ENCODE measurements around the gene SH2B3.

SH2B3 gene

DNA sequence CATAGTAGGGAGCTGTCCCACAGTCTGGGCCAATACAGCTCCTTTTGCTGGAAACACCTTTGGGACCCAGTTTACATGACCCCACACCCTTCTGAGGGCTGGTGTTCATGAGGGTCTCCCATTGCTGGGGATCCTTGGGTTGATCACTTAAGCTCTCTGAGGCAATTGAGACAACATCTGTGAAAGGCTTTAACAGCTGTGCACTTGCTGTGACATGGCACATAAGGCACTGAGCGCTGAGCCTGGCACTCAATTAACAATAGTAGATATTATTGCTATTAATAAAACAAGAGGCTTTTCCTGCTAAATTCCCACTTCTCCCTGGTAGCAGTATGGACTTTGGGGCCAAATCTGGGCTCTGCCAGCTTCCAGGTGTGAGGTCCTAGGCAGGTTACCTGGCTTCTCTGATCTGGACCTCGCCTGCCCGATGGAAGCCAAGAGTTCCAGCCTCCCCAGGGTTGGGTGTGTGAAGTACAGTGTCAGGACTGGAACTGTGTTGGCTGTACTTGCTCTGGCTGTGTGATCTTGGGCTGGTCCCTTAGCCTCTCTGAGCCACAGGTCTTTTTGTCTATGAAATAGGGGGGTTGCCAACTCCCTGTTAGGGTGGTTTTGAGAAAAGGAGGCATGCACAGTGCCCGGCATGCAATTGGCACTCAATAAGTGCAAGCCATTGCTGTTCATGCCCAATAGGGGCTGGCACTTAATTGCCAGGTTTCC, 3.1 kb downstream of the SH2B3 start:
- no peak for DNase-seq

DNA sequence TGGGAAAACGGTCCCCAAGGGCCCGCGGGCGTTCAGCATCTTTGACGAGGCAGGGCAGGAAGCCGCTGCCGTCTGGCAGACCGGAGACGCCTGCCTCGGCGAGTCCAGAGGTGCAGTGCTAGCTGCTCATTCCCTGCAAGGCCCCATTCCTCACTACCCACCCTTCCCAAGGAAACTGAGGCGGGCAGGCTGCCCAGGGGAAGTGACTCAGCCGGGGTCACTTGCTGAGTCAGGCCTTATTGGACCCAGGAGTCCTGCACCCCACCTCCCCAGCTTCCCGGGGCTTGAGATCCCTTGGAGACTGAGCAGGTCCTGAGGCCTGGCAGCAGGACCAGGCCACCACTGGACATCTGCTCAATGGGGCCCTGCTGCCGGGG, 3.7 kb downstream of the SH2B3 start:
- peak in 2 of 51 donors; percentile 35 to 38 for DNase-seq

DNA sequence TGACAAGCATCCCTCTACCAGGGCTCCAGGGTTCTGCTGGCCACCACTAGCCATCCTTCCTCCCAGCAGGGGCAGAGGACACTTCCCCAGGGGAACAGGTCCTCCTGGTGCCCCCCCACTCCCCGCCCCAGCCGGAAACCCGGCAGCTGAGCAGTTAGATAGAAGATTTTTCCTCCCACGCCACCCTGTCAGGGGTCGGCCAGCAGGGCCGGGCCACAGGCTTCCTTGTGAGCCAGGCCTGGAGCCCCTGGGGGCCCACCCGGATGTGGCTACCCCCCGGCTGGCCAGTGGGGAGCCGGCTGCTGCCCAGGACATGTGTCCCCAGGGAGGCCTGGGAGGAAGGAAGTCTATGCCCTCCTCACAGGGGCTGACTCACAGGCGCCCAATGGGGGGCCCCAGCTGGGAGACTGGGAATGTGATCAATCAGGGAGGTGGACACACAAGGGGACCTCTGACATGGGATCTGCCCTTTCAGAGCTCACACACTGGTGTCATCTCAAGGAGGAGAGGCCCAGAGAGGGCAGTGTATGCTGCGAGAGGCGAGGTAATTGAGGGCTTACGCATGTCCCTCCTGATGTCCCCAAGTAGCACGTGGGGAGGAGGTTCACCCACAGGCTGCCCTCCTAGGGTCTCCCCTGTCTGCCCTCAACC, 4.2 kb downstream of the SH2B3 start:
- DNase-seq: peak in 14 of 51 donors; percentile 10 to 59 (median 27)

DNA sequence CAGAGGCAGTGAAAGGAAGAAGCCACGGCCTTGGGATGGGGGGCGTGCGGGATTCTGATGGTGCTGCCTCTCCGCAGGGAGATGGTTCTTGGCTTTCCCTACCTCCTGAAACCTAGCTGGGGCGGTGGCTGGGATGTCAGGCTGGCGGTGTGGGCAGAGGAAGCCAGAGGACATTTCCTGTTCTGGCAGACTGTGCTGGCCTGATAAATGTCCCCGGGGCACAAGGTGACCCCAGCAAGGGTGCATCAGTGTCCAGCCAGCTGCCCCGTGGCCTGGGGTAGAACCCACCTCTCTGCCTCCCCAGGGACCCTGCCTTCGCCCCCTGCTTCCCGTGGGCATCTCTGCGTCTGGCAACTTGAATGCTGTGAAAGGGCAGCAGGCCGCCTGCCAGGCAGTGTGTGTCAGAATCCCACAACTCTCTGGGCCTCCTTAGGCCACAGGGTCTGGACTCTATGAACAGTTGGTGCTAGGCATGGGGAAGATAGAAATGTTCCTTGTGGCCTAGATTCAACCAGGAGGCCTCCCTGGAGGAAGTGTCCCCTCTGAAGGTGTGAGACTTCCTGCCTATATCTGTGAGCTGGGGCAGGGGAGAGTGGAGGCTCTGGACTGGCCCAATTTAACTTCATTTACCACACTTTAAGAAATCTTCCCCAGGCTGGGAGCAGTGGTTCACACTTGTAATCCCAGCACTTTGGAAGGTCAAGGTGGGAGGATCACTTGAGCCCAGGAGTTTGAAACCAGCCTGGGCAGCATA, 4.9 kb downstream of the SH2B3 start:
- no peak for DNase-seq

GRCh38 chr12:111411185-111411764, 5.6 kb downstream of the SH2B3 start:
- no peak for DNase-seq

DNA sequence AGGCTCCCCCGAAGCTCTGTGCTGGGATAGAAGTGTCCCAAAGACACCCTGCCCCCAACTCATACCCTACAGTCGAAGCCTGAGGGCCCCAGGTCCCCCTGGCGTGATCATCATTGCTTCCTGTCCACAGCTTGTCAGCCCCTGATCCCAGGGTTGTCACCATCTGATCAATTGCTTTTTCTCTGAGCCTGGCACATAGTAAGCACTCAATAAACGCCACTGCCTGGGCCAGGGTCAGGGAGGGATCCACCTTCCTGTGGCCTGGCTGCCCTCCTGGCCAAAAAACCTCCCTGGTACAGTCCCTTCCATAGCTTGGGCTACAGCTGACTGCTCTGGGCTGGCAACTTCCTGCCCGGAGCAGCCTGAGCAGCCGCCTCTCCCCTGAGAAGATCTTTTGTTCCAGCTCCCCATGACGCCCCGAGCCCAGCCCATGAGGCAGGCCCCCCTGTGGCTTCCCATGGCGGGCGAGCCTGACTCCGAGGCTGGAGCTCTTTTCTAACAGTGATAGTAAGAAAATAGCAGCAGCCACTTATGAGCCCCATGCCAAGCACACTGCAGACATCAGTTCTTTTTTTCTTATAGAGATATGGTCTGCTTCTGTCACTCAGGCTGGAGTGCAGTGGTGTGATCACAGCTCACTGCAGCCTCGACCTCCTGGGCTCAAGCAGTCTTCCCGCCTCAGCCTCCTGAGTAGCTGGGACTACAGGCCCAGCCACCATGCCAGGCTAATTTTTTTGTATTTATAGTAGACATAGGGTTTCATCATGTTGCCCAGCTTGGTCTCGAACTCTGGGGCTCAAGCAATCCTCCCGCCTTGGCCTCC, 6.5 kb downstream of the SH2B3 start:
- DNase-seq: peak in 32 of 51 donors; percentile 13 to 76 (median 36)

GRCh38 chr12:111412830-111413441, 7.2 kb downstream of the SH2B3 start:
- no peak for DNase-seq

DNA sequence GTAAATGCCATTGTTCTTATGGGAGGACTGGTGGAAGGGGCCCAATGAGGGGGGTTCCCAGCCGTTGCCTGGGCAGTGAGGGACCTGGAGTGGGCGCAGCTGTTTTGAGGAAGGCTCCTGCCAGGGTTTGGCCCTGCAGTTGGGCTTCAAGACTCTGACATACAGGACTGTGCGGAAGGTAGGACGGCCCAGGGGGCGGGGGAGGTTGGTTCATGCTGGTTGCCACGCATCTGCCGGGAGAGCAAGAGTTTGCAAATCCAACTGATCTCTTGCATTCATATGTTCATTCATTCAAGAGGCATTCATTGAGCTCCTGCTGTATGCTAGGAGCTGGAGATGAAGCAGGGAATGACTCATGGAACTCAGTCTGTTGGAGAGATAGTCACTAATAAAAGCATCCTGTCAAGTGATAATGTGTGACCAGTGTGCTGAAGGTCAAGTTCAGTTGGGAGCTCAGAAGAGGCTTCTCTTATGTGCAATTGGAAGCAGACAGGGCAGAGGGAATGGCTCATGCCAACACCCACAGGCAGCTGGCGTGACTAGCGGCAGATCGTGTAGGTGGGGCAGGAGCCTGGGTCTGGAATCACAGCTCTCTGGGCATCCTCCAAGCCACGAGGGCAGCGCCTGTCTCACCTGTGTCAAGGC, 7.8 kb downstream of the SH2B3 start:
- peak in 2 of 51 donors; percentile 18 to 39 for DNase-seq

DNA sequence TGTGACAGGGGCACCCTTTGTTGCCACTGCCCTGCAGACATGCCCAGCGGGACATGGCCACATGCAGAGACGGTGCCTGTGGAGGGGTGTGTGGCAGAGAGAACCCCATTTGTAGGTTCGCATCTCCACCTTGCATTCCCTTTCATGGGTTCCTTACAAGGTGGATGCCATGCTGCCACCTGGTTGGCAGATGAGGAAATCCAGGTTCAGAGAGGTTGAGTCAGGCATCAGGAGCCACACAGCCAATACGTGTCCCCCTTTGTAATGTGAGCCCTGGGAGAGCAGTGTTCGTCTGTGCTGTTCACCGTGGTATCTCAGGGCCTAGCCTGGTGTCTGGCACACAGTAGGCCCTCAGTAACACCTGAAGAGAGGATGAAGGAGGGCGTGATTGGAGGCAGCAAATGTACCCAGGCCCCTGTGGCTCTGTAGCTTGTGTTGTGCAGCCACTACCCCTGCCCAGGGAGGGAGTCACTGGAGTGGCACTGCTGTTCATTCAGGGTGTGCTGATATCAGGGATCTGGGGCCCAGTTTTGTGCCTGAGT, 9.1 kb downstream of the SH2B3 start:
- no peak for DNase-seq

DNA sequence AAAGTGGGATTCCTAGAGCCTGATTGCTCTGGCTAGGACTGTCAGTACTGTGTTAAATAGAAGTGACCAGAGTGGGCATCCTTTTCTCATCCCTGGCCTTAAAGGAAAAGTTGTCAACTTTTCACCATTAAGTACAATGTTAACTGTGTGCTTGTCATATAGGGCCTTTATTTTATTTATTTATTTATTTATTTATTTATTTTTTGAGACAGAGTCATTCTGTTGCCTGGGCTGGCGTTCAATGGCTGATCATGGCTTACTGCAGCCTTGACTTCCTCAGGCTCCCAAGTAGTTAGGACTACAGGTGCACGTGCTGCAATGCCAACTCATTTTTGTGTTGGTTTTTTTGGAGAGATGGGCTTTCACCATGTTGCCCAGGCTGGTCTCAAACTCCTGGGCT, 11.6 kb downstream of the SH2B3 start:
- DNase-seq: no peak

DNA sequence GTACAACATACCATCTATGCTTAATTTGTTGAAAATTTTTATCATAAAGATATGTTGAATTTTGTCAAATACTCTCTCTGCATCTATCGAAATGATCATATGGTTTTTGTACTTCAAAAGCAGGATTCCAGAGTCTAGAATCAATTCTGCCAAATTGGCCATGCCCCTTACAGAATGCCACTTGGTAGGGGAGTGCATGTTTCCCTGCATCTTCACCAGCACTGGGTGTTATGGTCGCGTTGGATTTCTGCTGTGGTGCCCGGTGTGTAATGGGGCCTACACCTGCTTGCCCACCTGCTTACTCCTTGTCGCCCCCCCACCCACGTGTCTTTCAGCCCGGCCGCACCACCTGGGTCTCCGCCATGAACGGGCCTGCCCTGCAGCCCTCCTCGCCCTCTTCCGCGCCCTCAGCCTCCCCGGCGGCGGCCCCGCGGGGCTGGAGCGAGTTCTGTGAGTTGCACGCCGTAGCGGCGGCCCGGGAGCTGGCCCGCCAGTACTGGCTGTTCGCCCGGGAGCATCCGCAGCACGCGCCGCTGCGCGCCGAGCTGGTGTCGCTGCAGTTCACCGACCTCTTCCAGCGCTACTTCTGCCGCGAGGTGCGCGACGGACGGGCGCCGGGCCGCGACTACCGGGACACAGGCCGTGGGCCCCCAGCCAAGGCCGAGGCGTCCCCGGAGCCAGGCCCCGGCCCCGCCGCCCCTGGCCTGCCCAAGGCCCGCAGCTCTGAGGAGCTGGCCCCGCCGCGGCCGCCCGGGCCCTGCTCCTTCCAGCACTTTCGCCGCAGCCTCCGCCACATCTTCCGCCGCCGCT, 12.3 kb downstream of the SH2B3 start:
- no peak for DNase-seq

DNA sequence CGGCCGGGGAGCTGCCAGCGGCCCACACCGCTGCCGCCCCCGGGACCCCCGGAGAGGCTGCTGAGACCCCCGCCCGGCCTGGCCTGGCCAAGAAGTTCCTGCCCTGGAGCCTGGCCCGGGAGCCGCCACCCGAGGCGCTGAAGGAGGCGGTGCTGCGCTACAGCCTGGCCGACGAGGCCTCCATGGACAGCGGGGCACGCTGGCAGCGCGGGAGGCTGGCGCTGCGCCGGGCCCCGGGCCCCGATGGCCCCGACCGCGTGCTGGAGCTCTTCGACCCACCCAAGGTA, 12.8 kb downstream of the SH2B3 start:
- DNase-seq: no peak

DNA sequence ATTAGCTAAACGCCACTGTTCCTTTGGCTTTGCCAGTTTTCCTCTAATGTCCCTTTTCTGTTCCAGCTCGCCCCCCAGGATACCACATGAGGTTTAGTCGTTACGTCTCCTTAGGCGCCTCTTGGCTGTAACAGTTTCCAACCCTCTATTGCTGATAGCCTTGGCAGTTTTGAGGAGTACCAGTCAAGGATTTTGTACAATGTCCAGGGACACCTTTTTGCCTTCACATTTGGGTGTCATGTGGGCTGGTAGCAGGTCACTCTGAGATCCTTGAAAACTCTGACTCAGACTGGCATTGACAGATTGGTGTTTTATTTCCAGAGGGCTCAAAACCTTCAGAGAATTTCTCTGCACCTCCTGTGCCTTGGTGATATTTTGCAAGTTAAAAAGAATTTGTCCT, 14.1 kb downstream of the SH2B3 start:
- DNase-seq: no peak

- DNase-seq: no peak
These were observed 14.8 kb downstream of the SH2B3 start for GRCh38 chr12:111420494-111420893.

- DNase-seq: no peak
These were observed 18.6 kb downstream of the SH2B3 start for GRCh38 chr12:111424189-111424792.

DNA sequence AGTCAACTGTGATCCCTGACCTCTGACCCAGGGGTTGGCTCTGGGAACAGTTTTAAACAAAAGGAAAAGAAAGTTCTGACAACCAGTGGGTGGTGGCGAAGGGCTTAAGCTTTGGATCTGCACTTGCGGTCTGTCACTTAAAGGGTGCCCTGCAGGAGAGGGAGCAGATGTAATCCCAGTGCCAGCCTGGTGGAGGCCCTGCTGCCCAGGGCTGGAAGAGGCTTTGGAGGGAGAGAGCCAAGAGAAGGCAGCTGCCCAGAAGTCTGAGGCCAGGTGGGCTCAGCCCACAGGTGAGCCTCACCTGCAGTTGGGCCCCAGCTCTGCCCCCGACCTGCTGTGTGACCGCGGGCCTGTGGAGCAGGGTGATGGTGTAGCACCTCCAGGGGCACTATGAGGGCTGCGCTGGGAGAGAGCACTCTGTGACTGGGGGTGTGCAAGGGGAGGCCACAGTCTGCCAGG, 19.1 kb downstream of the SH2B3 start:
- no peak for DNase-seq

- no peak for DNase-seq
These were observed 19.9 kb downstream of the SH2B3 start for GRCh38 chr12:111425655-111426054.

- no peak for DNase-seq
These were observed 20.8 kb downstream of the SH2B3 start for GRCh38 chr12:111426344-111427185.

All from hypothalamus (tissue), 51 donors.